Motor neuron (in vitro differentiated cells): ENCODE data around the gene JUND. TPM values are rescaled to one million over a fixed set of nuclear protein-coding genes. Genes with fewer than 3 reads are reported as not detected.

Experiments
- ATAC-seq, 8 experiments: fragments of 200-7000 bp; cut with Tn5 transposase; replicated peaks in 6 of 8; 2 replicates each; pipeline ENCODE4 v1.8.0; 2021; ENCODE audit warnings: mild to moderate bottlenecking in 8 of 8, moderate library complexity in 8 of 8
- H3K27ac ChIP-seq, 2 donors: fragments of 250-450 bp; sonication (Bioruptor Pico); 2 replicates each; pipeline ENCODE4 v1.9.0; 2021; ENCODE audit warnings: antibody characterized with exemption in 2 of 2, mild to moderate bottlenecking in 2 of 2, moderate library complexity in 1 of 2
- H3K4me1 ChIP-seq, 2 donors: fragments of 250-450 bp; sonication (Bioruptor Pico); replicated peaks in 1 of 2; 2 replicates each; pipeline ENCODE4 v1.6.1; 2021; ENCODE audit warnings: antibody characterized with exemption in 2 of 2, mild to moderate bottlenecking in 2 of 2, moderate library complexity in 1 of 2
- H3K4me3 ChIP-seq, 5 donors: fragments of 250-450 bp; sonication (Bioruptor Pico); 2 replicates each; pipeline ENCODE4 v1.9.0; 2021; ENCODE audit warnings: antibody characterized with exemption in 5 of 5, mild to moderate bottlenecking in 5 of 5, moderate library complexity in 4 of 5
- WGBS, 10 experiments: fragments of 450-650 bp; shearing (Covaris generic); methylation state at CpG; one replicate each; pipeline ENCODE4 v1.0.0; 2022; 5-methylcytosine and 5-hydroxymethylcytosine counted together
- in situ Hi-C, 9 experiments: fragments of 400-800 bp; cut with MboI; loops; one replicate each; pipeline ENCODE4 v1.15.0; 2021; ENCODE audit warnings: low sequenced_read_pairs in 9 of 9, low pct_unique_long_range_greater_than_20kb in 2 of 9; ENCODE audit not compliant: unreplicated experiment in 9 of 9
- total RNA-seq, 8 experiments: library from RNA; unstranded; fragments of 300-600 nt; gene quantifications; 2 replicates each; pipeline versions ENCODE4 v1.2.3 to v1.2.4, GENCODE V29; 2022

The JUND gene
- total RNA-seq, 8 experiments from 2014 or later, result 37.8 to 197 (median 98.2) TPM

DNA sequence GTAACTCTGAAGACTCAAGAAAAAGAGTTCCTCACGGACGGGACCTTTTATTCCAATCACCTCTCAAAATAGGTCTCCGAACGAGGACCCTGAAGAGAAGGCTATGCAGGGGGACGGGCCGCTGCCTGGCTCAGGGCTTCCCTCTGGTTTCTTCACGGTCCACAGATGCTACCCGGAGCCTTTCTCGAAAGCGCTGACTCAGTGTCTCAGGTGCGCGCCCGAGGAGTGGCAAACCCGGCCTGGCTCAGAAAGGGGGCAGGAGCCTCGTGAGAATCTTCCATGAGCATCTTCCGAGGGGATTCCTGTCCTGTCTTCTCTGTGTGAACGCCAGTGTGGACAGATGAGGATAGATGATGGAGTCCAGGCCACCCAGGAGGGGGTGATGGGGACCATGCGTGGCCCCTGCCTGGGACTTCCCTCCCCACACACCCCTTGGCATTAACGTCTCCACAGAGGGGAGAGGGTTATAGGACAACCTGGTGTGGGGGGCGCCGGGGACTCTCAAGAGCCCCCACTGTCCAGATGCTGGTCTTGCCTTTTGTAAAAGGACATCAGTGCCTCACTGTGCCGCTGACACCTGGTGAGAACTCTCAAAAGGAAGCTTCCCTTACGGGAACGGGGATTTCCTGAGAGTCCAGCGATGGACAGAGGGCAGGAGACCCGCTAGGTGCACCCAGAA lies 24.9 kb upstream of the JUND start:
- 75 to 100% (median 90%) methylated on average over 4 to 10 of the region's 26 CpGs; no CpG with 5 or more reads in 2 of the 10 experiments for WGBS, 10 experiments
- no peak overlapping the region for H3K4me3 ChIP-seq
- in situ Hi-C loops, result no loop called here
- H3K4me1 ChIP-seq, result peaks cover 29 to 34% of the 10 kb centered on the region in 2 donors
- H3K27ac ChIP-seq, result no peak overlapping the region
- no peak for ATAC-seq

- Histone ChIP-seq H3K4me3 (peak overlapping the region in 3 of 5 donors; percentile 12 to 29 (median 16)), H3K27ac (peak overlapping the region; percentile 87 to 91), H3K4me1 (peaks cover 26 to 28% of the 10 kb centered on the region in 2 donors)
- 0 to 20% (median 10%) methylated on average over 1 to 6 of the region's 29 CpGs; no CpG with 5 or more reads in 5 of the 10 experiments for WGBS, 10 experiments
- in situ Hi-C loops, result no loop called here
- ATAC-seq, result peak; percentile 69 to 97 (median 92)
Measured at GRCh38 chr19:18304458-18305310, 23.3 kb upstream of the JUND start.

GRCh38 chr19:18304208-18304457 lies 22.7 kb upstream of the JUND start:
- peak overlapping the region in 1 of 5 donors; percentile 29 for H3K4me3 ChIP-seq
- WGBS, 10 experiments, result 0 to 20% methylated on average over 1 to 2 of the region's 2 CpGs; no CpG with 5 or more reads in 8 of the 10 experiments
- peak in 5 of 8 experiments; percentile 46 to 55 (median 54) for ATAC-seq

DNA sequence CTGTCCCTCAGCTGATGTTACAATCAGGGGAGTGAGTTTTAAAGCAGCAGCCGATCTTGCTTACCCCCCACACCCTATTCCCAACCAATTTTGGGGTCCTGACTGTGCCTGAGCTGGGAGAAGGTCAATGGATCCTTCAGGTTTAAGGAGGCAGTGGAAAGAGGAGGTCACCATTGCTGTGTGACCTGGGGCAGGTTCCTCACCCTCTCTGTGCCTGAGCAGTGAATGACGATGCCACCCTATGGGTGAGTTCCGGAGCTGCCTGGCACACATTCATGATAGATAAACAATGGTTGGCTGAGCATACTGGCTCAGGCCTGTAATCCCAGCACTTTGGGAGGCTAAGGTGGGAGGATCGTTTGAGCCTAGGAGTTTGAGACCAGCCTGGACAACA lies 20.3 kb upstream of the JUND start:
- Histone ChIP-seq H3K27ac (no peak overlapping the region), H3K4me3 (no peak overlapping the region), H3K4me1 (peaks cover 26 to 28% of the 10 kb centered on the region in 2 donors)
- in situ Hi-C loops, result no loop called here
- 57 to 100% (median 91%) methylated on average over 1 to 4 of the region's 4 CpGs; no CpG with 5 or more reads in 2 of the 10 experiments for WGBS, 10 experiments
- ATAC-seq, result no peak

More at GRCh38 chr19:18304208-18304457, 22.7 kb upstream of the JUND start:
- in situ Hi-C loops, result no loop called here
- Histone ChIP-seq H3K4me1 (peaks cover 26 to 28% of the 10 kb centered on the region in 2 donors), H3K27ac (peak overlapping the region; percentile 87 to 91)

- Histone ChIP-seq H3K4me3 (no peak overlapping the region), H3K27ac (no peak overlapping the region), H3K4me1 (peaks cover 25 to 26% of the 10 kb centered on the region in 2 donors)
- 60 to 100% (median 82%) methylated on average over 1 to 15 of the region's 18 CpGs; no CpG with 5 or more reads in 5 of the 10 experiments for WGBS, 10 experiments
- ATAC-seq, result peak in 2 of 8 experiments; percentile 47 to 50
- in situ Hi-C loops, result no loop called here
Measured at GRCh38 chr19:18300930-18301717, 19.7 kb upstream of the JUND start.

DNA sequence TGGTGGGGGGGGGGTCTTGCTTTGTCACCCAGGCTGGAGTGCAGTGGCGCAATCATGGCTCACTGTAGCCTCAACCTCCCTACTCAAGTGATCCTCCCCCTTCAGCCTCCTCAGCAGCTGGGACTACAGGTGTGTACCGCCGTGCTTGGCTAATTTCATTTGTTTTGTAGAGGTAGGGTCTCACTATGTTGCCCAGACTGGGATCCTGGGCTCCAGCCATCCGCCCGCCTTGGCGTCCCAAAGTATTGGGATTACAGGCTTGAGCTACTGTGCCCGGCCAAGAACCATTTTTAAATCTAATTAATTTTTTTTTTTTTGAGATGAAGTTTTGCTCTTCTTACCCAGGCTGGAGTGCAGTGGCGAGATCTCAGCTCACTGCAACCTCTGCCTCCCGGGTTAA lies 18.2 kb upstream of the JUND start:
- H3K27ac ChIP-seq, result no peak overlapping the region
- H3K4me3 ChIP-seq, result no peak overlapping the region
- peaks cover 16 to 17% of the 10 kb centered on the region in 2 donors for H3K4me1 ChIP-seq
- 71 to 100% (median 95%) methylated on average over 1 to 8 of the region's 9 CpGs; no CpG with 5 or more reads in 4 of the 10 experiments for WGBS, 10 experiments
- ATAC-seq, result no peak
- in situ Hi-C loops, result no loop called here

- Histone ChIP-seq H3K4me3 (no peak overlapping the region), H3K27ac (no peak overlapping the region), H3K4me1 (peaks cover 15 to 17% of the 10 kb centered on the region in 2 donors)
- 17 to 86% (median 68%) methylated on average over 1 to 4 of the region's 6 CpGs; no CpG with 5 or more reads in 2 of the 10 experiments for WGBS, 10 experiments
- in situ Hi-C loops, result no loop called here
- ATAC-seq, result no peak
Measured at GRCh38 chr19:18298601-18299000, 17.2 kb upstream of the JUND start.

- no peak overlapping the region for H3K27ac ChIP-seq
- in situ Hi-C loops, result no loop called here
- no peak overlapping the region for H3K4me3 ChIP-seq
- no peak for ATAC-seq
- H3K4me1 ChIP-seq, result peaks cover 20 to 23% of the 10 kb centered on the region in 2 donors
- 0 to 100% (median 48%) methylated on average over 1 to 3 of the region's 4 CpGs; no CpG with 5 or more reads in 5 of the 10 experiments for WGBS, 10 experiments
Measured at GRCh38 chr19:18297308-18297707, 15.9 kb upstream of the JUND start.

DNA sequence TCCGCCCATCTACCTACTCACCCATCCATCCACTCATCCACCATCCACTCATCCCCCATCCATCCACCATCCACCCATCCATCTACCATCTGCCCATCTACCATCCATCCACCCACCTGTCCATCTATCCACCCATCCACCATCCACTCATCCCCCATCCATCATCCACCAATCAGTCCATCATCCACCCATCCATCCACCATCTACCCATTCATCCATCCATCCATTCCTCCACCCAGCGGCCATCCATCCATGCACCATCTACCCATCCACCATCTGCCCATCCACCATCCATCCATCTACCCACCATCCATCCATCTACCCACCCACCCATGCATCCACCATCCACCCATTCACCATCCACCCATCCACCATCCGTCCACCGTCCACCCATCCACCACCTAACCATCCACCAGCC lies 13.6 kb upstream of the JUND start:
- Histone ChIP-seq H3K4me3 (no peak overlapping the region), H3K27ac (peak overlapping the region in 1 of 2 donors; percentile 82), H3K4me1 (peaks cover 27 to 29% of the 10 kb centered on the region in 2 donors)
- no peak for ATAC-seq
- in situ Hi-C loops, result no loop called here
- WGBS, 10 experiments, result 100% methylated on average over 1 to 2 of the region's 4 CpGs; no CpG with 5 or more reads in 7 of the 10 experiments

- whole genome bisulfite sequencing, 10 experiments, result 24 to 60% methylated on average over 1 to 3 of the region's 9 CpGs; no CpG with 5 or more reads in 8 of the 10 experiments
- H3K4me1 ChIP-seq, result peaks cover 27 to 29% of the 10 kb centered on the region in 2 donors
- H3K27ac ChIP-seq, result peak overlapping the region; percentile 78 to 82
- H3K4me3 ChIP-seq, result no peak overlapping the region
- peak in 5 of 8 experiments; percentile 45 to 67 (median 55) for ATAC-seq
- in situ Hi-C loops, result no loop called here
Measured at GRCh38 chr19:18294467-18294864, 13.0 kb upstream of the JUND start.

DNA sequence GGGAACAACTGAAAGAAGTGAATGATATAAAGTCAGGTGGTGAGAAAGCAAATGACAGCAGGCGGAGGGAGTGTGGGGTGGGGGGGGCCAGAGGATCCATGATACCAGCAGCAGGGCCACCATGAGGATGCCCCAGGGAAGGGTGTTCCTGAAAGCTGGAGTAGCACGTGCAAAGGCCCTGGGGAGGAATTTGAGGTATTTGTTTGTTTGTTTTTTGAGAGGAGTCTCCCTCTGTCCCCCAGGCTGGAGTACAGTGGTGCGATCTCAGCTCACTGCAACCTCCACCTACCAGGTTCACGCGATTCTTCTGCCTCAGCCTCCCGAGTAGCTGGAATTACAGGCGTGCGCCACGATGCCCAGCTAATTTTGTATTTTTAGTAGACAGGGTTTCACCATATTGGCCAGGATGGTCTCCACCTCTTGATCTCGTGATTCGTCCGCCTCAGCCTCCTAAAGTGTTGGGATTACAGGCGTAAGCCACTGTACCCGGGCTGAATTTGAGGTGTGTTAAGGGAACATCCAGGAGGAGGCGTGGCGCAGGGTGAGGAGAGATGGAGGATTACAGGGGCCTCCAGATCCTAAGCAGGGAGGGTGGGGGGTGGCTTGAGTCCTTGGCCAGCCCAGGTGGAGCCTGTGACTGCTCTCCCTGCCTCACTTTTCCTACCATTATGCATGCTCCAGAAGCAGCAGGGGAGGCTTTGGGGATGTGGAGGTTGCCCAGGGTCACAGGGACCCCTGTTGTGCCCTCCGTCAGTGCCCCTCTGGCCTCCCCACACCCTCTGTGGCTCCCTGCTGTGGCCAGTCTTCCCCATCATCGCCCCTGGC lies 12.4 kb upstream of the JUND start:
- Histone ChIP-seq H3K27ac (peak overlapping the region; percentile 93 to 94), H3K4me3 (no peak overlapping the region), H3K4me1 (peaks cover 27 to 29% of the 10 kb centered on the region in 2 donors)
- ATAC-seq, result no peak
- WGBS, 10 experiments, result 20 to 95% (median 80%) methylated on average over 1 to 12 of the region's 18 CpGs; no CpG with 5 or more reads in 3 of the 10 experiments
- in situ Hi-C loops, result no loop called here
